ENCODE measurements around the gene MGRN1.

DNA sequence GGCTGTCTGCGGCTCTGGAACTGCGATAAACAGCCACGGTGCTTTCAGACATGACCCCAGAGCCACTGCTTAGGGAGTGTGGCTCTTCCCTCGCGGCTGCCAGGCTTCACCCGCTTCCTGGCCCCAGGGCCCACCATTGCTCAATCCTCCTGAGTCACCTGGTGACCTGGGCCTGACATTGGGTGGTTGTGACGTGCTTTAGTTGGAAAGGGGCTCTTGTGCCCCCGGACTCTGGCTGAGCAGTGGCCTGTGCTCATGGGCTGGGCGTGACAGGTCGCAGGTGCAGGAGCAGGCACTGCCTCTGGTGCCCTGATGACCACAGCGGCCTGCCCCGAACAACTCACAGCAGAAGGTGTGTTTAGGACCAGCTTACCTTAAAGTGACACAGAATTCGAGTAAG lies 60.1 kb downstream of the MGRN1 start:
- TF ChIP-seq CREB1 (IDR thresholded peaks at IDR 0.05; ENCODE audit: low read depth) (no peak), EP300 (IDR thresholded peaks at IDR 0.05; ENCODE audit: borderline replicate concordance) (no peak), TCF12 (IDR thresholded peaks at IDR 0.05; ENCODE audit: low read depth) (no peak), ZBTB7A (IDR thresholded peaks at IDR 0.05; ENCODE audit: low read depth) (no peak), FOXM1 (IDR thresholded peaks at IDR 0.05; ENCODE audit: borderline replicate concordance, low read depth) (no peak), NFIC (IDR thresholded peaks at IDR 0.05) (no peak)
- TF ChIP-seq, protein P1, sequence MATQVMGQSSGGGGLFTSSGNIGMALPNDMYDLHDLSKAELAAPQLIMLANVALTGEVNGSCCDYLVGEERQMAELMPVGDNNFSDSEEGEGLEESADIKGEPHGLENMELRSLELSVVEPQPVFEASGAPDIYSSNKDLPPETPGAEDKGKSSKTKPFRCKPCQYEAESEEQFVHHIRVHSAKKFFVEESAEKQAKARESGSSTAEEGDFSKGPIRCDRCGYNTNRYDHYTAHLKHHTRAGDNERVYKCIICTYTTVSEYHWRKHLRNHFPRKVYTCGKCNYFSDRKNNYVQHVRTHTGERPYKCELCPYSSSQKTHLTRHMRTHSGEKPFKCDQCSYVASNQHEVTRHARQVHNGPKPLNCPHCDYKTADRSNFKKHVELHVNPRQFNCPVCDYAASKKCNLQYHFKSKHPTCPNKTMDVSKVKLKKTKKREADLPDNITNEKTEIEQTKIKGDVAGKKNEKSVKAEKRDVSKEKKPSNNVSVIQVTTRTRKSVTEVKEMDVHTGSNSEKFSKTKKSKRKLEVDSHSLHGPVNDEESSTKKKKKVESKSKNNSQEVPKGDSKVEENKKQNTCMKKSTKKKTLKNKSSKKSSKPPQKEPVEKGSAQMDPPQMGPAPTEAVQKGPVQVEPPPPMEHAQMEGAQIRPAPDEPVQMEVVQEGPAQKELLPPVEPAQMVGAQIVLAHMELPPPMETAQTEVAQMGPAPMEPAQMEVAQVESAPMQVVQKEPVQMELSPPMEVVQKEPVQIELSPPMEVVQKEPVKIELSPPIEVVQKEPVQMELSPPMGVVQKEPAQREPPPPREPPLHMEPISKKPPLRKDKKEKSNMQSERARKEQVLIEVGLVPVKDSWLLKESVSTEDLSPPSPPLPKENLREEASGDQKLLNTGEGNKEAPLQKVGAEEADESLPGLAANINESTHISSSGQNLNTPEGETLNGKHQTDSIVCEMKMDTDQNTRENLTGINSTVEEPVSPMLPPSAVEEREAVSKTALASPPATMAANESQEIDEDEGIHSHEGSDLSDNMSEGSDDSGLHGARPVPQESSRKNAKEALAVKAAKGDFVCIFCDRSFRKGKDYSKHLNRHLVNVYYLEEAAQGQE (IDR thresholded peaks at IDR 0.05; ENCODE audit: low read depth): no peak
- TF ChIP-seq, protein P2, sequence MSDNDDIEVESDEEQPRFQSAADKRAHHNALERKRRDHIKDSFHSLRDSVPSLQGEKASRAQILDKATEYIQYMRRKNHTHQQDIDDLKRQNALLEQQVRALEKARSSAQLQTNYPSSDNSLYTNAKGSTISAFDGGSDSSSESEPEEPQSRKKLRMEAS (IDR thresholded peaks at IDR 0.05): no peak

Data from Ishikawa (cell line).